Liver (tissue), 9 donors: ENCODE measurements around the gene CEP120. TPM values are rescaled to one million over a fixed set of nuclear protein-coding genes. Genes with fewer than 3 reads are reported as not detected.
A peak's percentile ranks its signal among the peaks of the same experiment; 100 is the strongest.

Experiments
- DNase-seq: peaks from one replicate; pipeline ENCODE4 v3.0.0-alpha.2; 2017; ENCODE audit warnings: low spot score
- H3K27ac ChIP-seq, 2 donors: one replicate each; pipeline ENCODE4 v1.7.0; 2013; ENCODE audit warnings: inconsistent platforms in 2 of 2, low read length in 2 of 2, control low read depth in 1 of 2, low read depth in 1 of 2, mild to moderate bottlenecking in 1 of 2
- H3K27me3 ChIP-seq, 4 donors: one replicate each; pipeline versions ENCODE4 v1.6.1 to v1.7.0; 2013; ENCODE audit warnings: low read length in 3 of 4, inconsistent platforms in 1 of 4, mild to moderate bottlenecking in 1 of 4, moderate library complexity in 1 of 4; ENCODE audit not compliant: control insufficient read depth in 4 of 4, insufficient read depth in 4 of 4
- H3K36me3 ChIP-seq, 4 donors: one replicate each; pipeline versions ENCODE4 v1.6.1 to v1.7.0; 2013; ENCODE audit warnings: low read length in 3 of 4, mild to moderate bottlenecking in 3 of 4, low read depth in 1 of 4, moderate library complexity in 1 of 4; ENCODE audit not compliant: control insufficient read depth in 4 of 4, insufficient read depth in 3 of 4
- H3K4me1 ChIP-seq, 4 donors: one replicate each; pipeline versions ENCODE4 v1.6.1 to v1.7.0; 2013; ENCODE audit warnings: low read length in 3 of 4, mild to moderate bottlenecking in 3 of 4, moderate library complexity in 1 of 4; ENCODE audit not compliant: control insufficient read depth in 4 of 4, insufficient read depth in 4 of 4
- H3K4me3 ChIP-seq, 3 donors: one replicate each; pipeline versions ENCODE4 v1.6.1 to v1.7.0; 2013; ENCODE audit warnings: low read length in 3 of 3, control low read depth in 1 of 3, low read depth in 1 of 3, mild to moderate bottlenecking in 1 of 3
- H3K9ac ChIP-seq, 2 donors: one replicate each; pipeline ENCODE4 v1.7.0; 2013; ENCODE audit warnings: low read length in 2 of 2, mild to moderate bottlenecking in 2 of 2, moderate library complexity in 2 of 2, control low read depth in 1 of 2, low read depth in 1 of 2
- H3K9me3 ChIP-seq, 4 donors: one replicate each; pipeline versions ENCODE4 v1.6.1 to v1.7.0; 2013; ENCODE audit warnings: low read length in 3 of 4; ENCODE audit not compliant: control insufficient read depth in 4 of 4
- EGR1 ChIP-seq, 2 donors: IDR thresholded peaks; 2 replicates each; pipeline ENCODE4 v1.6.1; 2016 to 2018; ENCODE audit warnings: antibody characterized with exemption in 2 of 2, low read depth in 2 of 2
- FOXA1 ChIP-seq: IDR thresholded peaks from 2 replicates; pipeline ENCODE4 v1.6.1; 2016; ENCODE audit warnings: antibody characterized with exemption
- FOXA2 ChIP-seq: IDR thresholded peaks from 2 replicates; pipeline ENCODE4 v1.6.1; 2016; ENCODE audit warnings: antibody characterized with exemption
- GABPA ChIP-seq, 2 donors: IDR thresholded peaks in 1 of 2; conservative IDR thresholded peaks in 1 of 2; 2 replicates each; pipeline ENCODE4 v1.6.1; 2016; ENCODE audit warnings: antibody characterized with exemption in 2 of 2, mild to moderate bottlenecking in 1 of 2, moderate library complexity in 1 of 2
- HNF4A ChIP-seq, 2 donors: conservative IDR thresholded peaks; 2 replicates each; pipeline ENCODE4 v1.6.1; 2016; ENCODE audit warnings: antibody characterized with exemption in 2 of 2, mild to moderate bottlenecking in 2 of 2
- HNF4G ChIP-seq: IDR thresholded peaks from 2 replicates; pipeline ENCODE4 v1.6.1; 2016; ENCODE audit warnings: antibody characterized with exemption
- JUND ChIP-seq, 2 donors: IDR thresholded peaks; 2 replicates each; pipeline ENCODE4 v1.6.1; 2016; ENCODE audit warnings: antibody characterized with exemption in 2 of 2
- NR2F2 ChIP-seq: IDR thresholded peaks from 2 replicates; pipeline ENCODE4 v1.6.1; 2016; ENCODE audit warnings: antibody characterized with exemption
- RAD21 ChIP-seq, 2 donors: IDR thresholded peaks; 2 replicates each; pipeline ENCODE4 v1.6.1; 2016; ENCODE audit warnings: antibody characterized with exemption in 2 of 2, mild to moderate bottlenecking in 2 of 2
- RXRA ChIP-seq, 2 donors: IDR thresholded peaks; 2 replicates each; pipeline ENCODE4 v1.6.1; 2017 to 2018; ENCODE audit warnings: antibody characterized with exemption in 2 of 2, mild to moderate bottlenecking in 1 of 2
- SP1 ChIP-seq: IDR thresholded peaks from 2 replicates; pipeline ENCODE4 v1.6.1; 2018; ENCODE audit warnings: antibody characterized with exemption, mild to moderate bottlenecking
- TAF1 ChIP-seq: conservative IDR thresholded peaks from 2 replicates; pipeline ENCODE4 v1.6.1; 2016; ENCODE audit warnings: antibody characterized with exemption, mild to moderate bottlenecking
- WGBS: extraction: QIAGEN DNeasy Blood & Tissue Kit; methylation state at CpG from one replicate; pipeline ENCODE4 v1.1.7; 2013; 5-methylcytosine and 5-hydroxymethylcytosine counted together
- polyA plus RNA-seq, 2 donors: library from polyadenylated mRNA; stranded (reverse) in 1 of 2; unstranded in 1 of 2; fragments of 200-250 nt in 1 of 2; fragments of >200 nt in 1 of 2; fragmentation: Nextera tagmentation in 1 of 2; extraction: Ambion mirVana in 1 of 2; gene quantifications; one replicate each; pipeline versions ENCODE4 v1.2.1 to v1.2.3, GENCODE V29; 2013 to 2015
- total RNA-seq, 2 donors: library from RNA; depleted of rRNA; stranded (reverse); fragments of >200 nt; gene quantifications; one replicate each; pipeline ENCODE4 v1.2.3, GENCODE V29; 2014
- TF ChIP-seq, protein P1 (sequence below): IDR thresholded peaks from 2 replicates; pipeline ENCODE4 v1.6.1; 2016; ENCODE audit warnings: antibody characterized with exemption
- TF ChIP-seq, protein P2 (sequence below): IDR thresholded peaks from 2 replicates; pipeline ENCODE4 v1.6.1; 2016; ENCODE audit warnings: antibody characterized with exemption
- TF ChIP-seq, protein P3 (sequence below): fragments of 150-350 bp; IDR thresholded peaks from 2 replicates; pipeline ENCODE4 v1.5.1; 2017; ENCODE audit warnings: improper control_type of control experiment, low read depth, low read length; ENCODE audit not compliant: missing input control
- donor health status: healthy.
- donor health status: healthy.
- donor health status: healthy.
- donor health status: healthy.
- donor health status: healthy.

The CEP120 gene
- total and polyA plus RNA-seq, 4 donors, result 2.1 to 11.0 (median 6.7) TPM

DNA sequence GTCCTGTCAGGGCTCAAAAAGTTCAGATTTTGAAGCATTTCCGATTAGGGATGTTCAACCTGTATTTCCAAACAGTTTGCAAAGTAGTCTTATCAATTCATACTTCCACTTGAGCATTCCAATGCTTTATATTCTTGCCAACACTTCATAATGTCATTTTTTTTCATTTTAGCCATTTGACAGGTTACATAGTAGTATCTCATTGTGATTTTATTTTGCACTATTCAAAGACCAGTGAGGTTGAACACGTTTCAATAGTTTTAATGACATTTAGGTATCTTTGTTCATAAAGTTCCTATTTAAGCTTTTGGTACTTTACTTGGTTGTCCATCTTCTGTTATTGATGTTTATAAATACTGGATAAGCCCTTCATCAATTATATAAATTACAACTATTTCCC lies 71.4 kb downstream of the CEP120 start:
- no peak for DNase-seq
- H3K27me3 ChIP-seq, result no peaks in the 10 kb centered on the region
- no peak overlapping the region for H3K4me3 ChIP-seq
- H3K9ac ChIP-seq, result no peak overlapping the region
- peaks cover 0 to 4% (median 0%) of the 10 kb centered on the region in 4 donors for H3K9me3 ChIP-seq
- H3K36me3 ChIP-seq, result peaks cover 1 to 12% (median 7%) of the 10 kb centered on the region in 4 donors
- H3K27ac ChIP-seq, result no peak overlapping the region
- WGBS, result 97% methylated on average over 2 of the region's 2 CpGs
- no peaks in the 10 kb centered on the region for H3K4me1 ChIP-seq
- TF ChIP-seq HNF4G (no peak), RXRA (IDR thresholded peaks at IDR 0.05) (no peak), FOXA1 (no peak), JUND (IDR thresholded peaks at IDR 0.05) (no peak), GABPA (IDR thresholded peaks at IDR 0.05 in 1 of 2, conservative IDR thresholded peaks at IDR 0.05 in 1 of 2) (no peak), SP1 (no peak)

DNA sequence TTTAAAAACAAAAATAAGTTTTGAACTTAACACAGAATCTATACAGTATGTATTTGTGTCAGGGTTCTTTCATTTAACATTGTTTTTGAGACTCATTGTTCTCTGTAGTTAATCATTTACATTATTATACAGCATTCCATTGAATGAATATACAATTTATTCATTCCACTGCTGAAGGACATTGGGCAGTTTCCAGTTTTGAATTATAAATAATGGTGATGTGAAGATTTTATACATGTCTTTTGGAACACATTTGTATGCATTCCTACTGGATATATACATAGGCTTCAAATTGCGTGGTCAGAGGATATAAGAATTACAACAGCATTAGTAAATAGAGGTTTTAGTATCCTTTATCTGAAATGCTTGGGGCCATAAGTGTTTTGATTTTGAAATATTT lies 72.0 kb downstream of the CEP120 start:
- Histone ChIP-seq H3K4me1 (no peaks in the 10 kb centered on the region), H3K4me3 (no peak overlapping the region), H3K36me3 (peaks cover 1 to 18% (median 7%) of the 10 kb centered on the region in 4 donors), H3K27me3 (no peaks in the 10 kb centered on the region), H3K27ac (no peak overlapping the region), H3K9ac (no peak overlapping the region), H3K9me3 (peaks cover 0 to 4% (median 0%) of the 10 kb centered on the region in 4 donors)
- TF ChIP-seq, protein P1, sequence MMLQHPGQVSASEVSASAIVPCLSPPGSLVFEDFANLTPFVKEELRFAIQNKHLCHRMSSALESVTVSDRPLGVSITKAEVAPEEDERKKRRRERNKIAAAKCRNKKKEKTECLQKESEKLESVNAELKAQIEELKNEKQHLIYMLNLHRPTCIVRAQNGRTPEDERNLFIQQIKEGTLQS, result no peak
- no peak for TF ChIP-seq RAD21 (IDR thresholded peaks at IDR 0.05)
- no peak for TF ChIP-seq FOXA2
- TF ChIP-seq TAF1, result no peak
- no peak for TF ChIP-seq HNF4A (conservative IDR thresholded peaks at IDR 0.05)
- 94% methylated on average over 1 of the region's 1 CpG for WGBS
- DNase-seq, result no peak

GRCh38 chr5:123350742-123351141 lies 72.5 kb downstream of the CEP120 start:
- H3K27ac ChIP-seq, result no peak overlapping the region
- no peaks in the 10 kb centered on the region for H3K4me1 ChIP-seq
- no peak for TF ChIP-seq TAF1
- no peak for TF ChIP-seq HNF4A (conservative IDR thresholded peaks at IDR 0.05)
- TF ChIP-seq, protein P2, sequence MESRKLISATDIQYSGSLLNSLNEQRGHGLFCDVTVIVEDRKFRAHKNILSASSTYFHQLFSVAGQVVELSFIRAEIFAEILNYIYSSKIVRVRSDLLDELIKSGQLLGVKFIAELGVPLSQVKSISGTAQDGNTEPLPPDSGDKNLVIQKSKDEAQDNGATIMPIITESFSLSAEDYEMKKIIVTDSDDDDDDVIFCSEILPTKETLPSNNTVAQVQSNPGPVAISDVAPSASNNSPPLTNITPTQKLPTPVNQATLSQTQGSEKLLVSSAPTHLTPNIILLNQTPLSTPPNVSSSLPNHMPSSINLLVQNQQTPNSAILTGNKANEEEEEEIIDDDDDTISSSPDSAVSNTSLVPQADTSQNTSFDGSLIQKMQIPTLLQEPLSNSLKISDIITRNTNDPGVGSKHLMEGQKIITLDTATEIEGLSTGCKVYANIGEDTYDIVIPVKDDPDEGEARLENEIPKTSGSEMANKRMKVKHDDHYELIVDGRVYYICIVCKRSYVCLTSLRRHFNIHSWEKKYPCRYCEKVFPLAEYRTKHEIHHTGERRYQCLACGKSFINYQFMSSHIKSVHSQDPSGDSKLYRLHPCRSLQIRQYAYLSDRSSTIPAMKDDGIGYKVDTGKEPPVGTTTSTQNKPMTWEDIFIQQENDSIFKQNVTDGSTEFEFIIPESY, result no peak
- no peak overlapping the region for H3K4me3 ChIP-seq
- peaks cover 0 to 4% (median 0%) of the 10 kb centered on the region in 4 donors for H3K9me3 ChIP-seq
- 98% methylated on average over 1 of the region's 1 CpG for WGBS
- H3K27me3 ChIP-seq, result no peaks in the 10 kb centered on the region
- no peak overlapping the region for H3K9ac ChIP-seq
- no peak for DNase-seq
- peaks cover 1 to 18% (median 7%) of the 10 kb centered on the region in 4 donors for H3K36me3 ChIP-seq

GRCh38 chr5:123344816-123345426 lies 78.3 kb downstream of the CEP120 start:
- Histone ChIP-seq H3K9ac (no peak overlapping the region), H3K4me1 (no peaks in the 10 kb centered on the region), H3K27me3 (no peaks in the 10 kb centered on the region), H3K27ac (no peak overlapping the region), H3K9me3 (no peaks in the 10 kb centered on the region), H3K36me3 (peaks cover 0 to 16% (median 7%) of the 10 kb centered on the region in 4 donors), H3K4me3 (no peak overlapping the region)
- DNase-seq, result no peak
- WGBS, result 50% methylated on average over 4 of the region's 4 CpGs
- peak; percentile 78 to 88 for TF ChIP-seq RAD21 (IDR thresholded peaks at IDR 0.05)
- no peak for TF ChIP-seq EGR1 (IDR thresholded peaks at IDR 0.05; ENCODE audit: low read depth in 2 of 2)
- TF ChIP-seq, protein P3, sequence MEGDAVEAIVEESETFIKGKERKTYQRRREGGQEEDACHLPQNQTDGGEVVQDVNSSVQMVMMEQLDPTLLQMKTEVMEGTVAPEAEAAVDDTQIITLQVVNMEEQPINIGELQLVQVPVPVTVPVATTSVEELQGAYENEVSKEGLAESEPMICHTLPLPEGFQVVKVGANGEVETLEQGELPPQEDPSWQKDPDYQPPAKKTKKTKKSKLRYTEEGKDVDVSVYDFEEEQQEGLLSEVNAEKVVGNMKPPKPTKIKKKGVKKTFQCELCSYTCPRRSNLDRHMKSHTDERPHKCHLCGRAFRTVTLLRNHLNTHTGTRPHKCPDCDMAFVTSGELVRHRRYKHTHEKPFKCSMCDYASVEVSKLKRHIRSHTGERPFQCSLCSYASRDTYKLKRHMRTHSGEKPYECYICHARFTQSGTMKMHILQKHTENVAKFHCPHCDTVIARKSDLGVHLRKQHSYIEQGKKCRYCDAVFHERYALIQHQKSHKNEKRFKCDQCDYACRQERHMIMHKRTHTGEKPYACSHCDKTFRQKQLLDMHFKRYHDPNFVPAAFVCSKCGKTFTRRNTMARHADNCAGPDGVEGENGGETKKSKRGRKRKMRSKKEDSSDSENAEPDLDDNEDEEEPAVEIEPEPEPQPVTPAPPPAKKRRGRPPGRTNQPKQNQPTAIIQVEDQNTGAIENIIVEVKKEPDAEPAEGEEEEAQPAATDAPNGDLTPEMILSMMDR, result peak; percentile 73
- no peak for TF ChIP-seq FOXA1
- TF ChIP-seq NR2F2, result no peak
- peak; percentile 11 for TF ChIP-seq FOXA2
- no peak for TF ChIP-seq HNF4A (conservative IDR thresholded peaks at IDR 0.05)
- no peak for TF ChIP-seq SP1
- TF ChIP-seq, protein P1, result no peak
